Effector memory CD4-positive, alpha-beta T cell (primary cell): ENCODE measurements around the gene CRACR2A.
A peak's percentile ranks its signal among the peaks of the same experiment; 100 is the strongest.

Experiments
- DNase-seq, 3 donors: peaks; one replicate each; pipeline ENCODE4 v3.0.0-alpha.2; 2020
- H3K27ac ChIP-seq: 2 replicates; pipeline ENCODE4 v1.7.0; 2013; ENCODE audit warnings: mild to moderate bottlenecking, low read length, moderate library complexity; ENCODE audit not compliant: insufficient read depth, poor library complexity, severe bottlenecking
- H3K27me3 ChIP-seq: replicated peaks from 2 replicates; pipeline ENCODE4 v1.7.0; 2013; ENCODE audit warnings: mild to moderate bottlenecking, low read length; ENCODE audit not compliant: insufficient read depth, control insufficient read depth, poor library complexity, severe bottlenecking
- H3K36me3 ChIP-seq: 2 replicates; pipeline ENCODE4 v1.7.0; 2013; ENCODE audit warnings: mild to moderate bottlenecking, low read length, moderate library complexity; ENCODE audit not compliant: control insufficient read depth, insufficient read depth
- H3K4me1 ChIP-seq: 2 replicates; pipeline ENCODE4 v1.7.0; 2013; ENCODE audit warnings: low read length, mild to moderate bottlenecking; ENCODE audit not compliant: control insufficient read depth, insufficient read depth, poor library complexity, severe bottlenecking
- H3K4me3 ChIP-seq: 2 replicates; pipeline ENCODE4 v1.7.0; 2013; ENCODE audit warnings: low read length, low read depth, mild to moderate bottlenecking; ENCODE audit not compliant: insufficient read depth, poor library complexity, severe bottlenecking
- H3K9me3 ChIP-seq: 2 replicates; pipeline ENCODE4 v1.7.0; 2013; ENCODE audit warnings: mild to moderate bottlenecking, low read length, moderate library complexity; ENCODE audit not compliant: control insufficient read depth
- total RNA-seq, 3 donors: gene quantifications; one replicate each; lab custom pipeline; 2026; lab: John Stamatoyannopoulos, UW

Gene CRACR2A, protein sequence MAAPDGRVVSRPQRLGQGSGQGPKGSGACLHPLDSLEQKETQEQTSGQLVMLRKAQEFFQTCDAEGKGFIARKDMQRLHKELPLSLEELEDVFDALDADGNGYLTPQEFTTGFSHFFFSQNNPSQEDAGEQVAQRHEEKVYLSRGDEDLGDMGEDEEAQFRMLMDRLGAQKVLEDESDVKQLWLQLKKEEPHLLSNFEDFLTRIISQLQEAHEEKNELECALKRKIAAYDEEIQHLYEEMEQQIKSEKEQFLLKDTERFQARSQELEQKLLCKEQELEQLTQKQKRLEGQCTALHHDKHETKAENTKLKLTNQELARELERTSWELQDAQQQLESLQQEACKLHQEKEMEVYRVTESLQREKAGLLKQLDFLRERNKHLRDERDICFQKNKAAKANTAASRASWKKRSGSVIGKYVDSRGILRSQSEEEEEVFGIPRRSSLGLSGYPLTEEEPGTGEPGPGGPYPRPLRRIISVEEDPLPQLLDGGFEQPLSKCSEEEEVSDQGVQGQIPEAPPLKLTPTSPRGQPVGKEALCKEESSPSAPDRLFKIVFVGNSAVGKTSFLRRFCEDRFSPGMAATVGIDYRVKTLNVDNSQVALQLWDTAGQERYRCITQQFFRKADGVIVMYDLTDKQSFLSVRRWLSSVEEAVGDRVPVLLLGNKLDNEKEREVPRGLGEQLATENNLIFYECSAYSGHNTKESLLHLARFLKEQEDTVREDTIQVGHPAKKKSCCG
- 42.2 to 64.7 (median 54.3) reads per million in 3 donors for total RNA-seq

DNA sequence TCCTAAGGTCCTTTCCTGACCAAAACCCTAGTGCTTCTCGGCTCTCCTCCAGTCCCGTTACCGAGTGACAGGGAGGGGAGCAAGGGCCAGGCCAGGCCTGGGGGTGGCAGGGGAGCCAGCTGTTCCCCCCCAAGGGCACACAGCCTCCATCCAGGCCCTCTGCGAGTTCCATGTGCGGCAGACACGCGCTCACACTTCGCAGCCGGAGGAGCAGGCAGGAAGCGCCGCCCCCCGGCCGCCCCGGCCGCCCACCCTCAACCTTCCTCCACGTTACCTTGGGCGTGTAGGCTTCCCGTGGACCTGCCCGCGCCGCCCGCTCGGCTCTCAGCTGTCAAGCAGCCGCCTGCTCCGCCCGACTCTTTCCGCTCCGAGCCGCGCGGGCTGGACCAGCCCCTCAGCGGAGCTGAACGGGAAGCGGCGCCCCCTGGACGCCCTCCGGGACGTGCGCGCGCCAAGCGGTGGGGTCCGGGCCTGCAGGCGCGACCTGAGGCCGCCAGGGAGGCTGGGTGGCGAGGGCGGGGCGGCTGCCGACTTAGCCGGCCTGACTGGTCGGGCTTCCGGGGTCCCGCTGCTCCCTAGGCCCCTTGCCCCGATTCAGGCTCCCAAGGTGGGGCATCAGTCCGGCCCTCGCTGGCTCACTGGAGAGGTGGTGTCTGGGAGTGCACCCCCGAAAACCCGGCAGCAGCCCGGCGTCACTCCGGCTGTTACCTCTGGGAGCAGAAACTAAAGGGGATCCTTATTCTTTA lies at the start of gene CRACR2A:
TSS of gene CRACR2A (minus strand) at position 369 of the 746 bp plus-strand sequence. CDS start 56,110 bp downstream, outside the sequence.
- H3K4me1 ChIP-seq, result peaks cover 44% of the 10 kb centered on the region
- H3K36me3 ChIP-seq, result no peaks in the 10 kb centered on the region
- peak; percentile 66 to 73 (median 71) for DNase-seq
- no peaks in the 10 kb centered on the region for H3K27me3 ChIP-seq
- H3K4me3 ChIP-seq, result peak within 1 kb of the TSS; percentile 72
- H3K27ac ChIP-seq, result peak within 1 kb of the TSS; percentile 93
- H3K9me3 ChIP-seq, result no peaks in the 10 kb centered on the region

DNA sequence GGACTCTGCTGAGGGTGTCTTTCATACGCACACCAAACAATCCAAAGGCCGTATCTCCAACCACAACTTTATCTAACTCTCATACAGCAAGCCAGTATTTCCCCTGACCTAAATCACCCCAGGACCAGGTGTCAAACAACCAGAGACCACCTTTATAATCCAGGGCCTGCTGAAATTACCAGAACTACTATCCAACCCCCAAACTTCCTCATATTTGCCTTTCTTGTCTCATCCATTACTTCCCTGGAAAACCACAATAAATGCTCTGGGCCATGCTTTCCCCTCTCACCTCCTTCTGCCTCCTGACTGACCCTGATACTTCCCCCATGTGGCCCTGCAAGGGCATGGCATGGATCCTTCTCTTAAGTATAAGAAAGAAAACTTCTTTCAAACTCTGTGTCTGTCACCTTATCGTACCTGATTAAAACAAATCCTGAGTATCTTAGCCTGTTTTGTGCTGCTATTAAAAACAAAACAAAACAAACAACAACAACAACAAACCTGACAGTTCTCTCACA lies 44.7 kb upstream of the CRACR2A start:
- Histone ChIP-seq H3K36me3 (no peaks in the 10 kb centered on the region), H3K27me3 (no peaks in the 10 kb centered on the region), H3K27ac (no peak overlapping the region), H3K9me3 (no peaks in the 10 kb centered on the region), H3K4me1 (no peaks in the 10 kb centered on the region), H3K4me3 (no peak overlapping the region)
- no peak for DNase-seq

DNA sequence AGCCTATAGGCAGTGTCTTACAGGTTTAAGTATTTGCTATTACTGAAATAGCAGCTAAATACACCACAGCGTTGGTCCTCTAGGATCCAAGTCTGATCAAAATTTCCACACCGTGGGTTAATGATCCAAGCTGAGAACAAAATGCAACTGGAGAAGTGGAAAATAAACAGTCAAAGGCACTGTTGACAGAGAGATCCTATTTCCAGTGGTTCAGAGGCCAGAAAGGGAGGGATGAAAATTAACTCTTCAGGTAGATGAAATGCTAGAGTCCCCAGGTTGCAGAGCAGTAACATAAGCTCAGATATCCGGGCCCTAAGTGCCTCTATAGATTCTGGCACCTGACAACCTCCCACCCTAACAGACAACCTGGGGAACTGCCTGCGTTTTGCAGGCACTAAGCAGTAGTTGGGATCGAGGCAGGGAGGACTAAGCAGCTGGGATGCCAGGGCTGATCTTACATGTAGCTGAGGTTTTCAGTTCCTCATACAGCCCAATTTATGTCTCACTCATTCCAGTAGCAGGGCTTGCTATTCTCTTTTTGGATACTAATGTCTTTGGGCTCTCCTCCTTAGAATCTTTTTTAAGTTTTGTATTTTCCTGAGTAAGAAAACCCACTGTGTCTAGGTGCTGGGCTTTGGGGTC lies 42.7 kb upstream of the CRACR2A start:
- Histone ChIP-seq H3K4me3 (no peak overlapping the region), H3K36me3 (no peaks in the 10 kb centered on the region), H3K9me3 (no peaks in the 10 kb centered on the region), H3K4me1 (no peaks in the 10 kb centered on the region), H3K27ac (no peak overlapping the region), H3K27me3 (no peaks in the 10 kb centered on the region)
- DNase-seq, result no peak

DNA sequence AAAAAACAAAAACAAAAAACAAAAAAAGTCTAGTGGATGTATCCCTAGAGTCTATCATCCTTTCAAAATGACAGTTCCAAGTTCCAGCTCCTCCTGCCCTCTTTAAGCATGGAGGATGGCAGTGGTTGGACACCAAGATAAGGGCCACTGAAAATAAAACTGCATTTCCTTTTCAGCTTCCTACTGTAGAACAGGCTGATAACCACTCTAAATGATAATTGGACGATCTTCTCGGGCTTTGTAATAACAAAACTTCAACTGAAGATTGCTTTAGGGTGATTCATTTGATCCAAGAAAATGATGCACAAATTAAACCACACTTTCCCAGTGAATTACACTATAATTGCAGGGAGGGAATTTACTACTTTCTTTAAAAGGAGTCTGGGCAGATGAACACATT lies 42.2 kb upstream of the CRACR2A start:
- DNase-seq, result no peak

DNA sequence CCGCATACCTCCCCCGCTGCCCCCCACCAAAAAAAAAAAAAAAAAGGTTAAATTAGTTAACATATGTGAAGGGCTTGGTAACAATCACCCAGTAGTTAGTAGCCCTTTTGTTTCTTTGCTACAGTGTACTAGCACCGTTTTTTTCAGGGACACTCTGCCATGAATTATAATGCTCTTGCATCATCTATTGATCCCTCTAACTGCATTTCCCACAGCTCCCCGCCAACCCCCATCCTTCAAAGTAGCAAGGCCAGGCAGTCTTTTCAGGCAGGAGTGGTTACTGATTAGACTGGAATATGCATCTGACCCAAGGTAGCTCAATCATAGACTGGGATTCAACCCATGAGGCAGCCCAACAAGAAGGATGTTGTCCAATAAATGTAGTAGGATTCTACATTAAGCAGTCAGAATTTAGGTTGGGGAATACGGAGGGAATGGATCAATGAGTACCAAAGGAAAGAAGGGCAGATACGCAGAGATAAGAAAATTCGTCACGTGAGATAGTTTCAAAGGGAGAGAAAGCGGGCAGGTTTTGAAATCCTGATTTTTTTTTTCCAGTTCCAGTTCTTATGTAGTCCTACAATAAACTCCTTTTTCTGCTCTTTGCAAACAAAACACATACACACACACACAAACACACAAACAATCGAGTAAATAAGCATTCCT lies 39.8 kb upstream of the CRACR2A start:
- Histone ChIP-seq H3K4me3 (no peak overlapping the region), H3K9me3 (no peaks in the 10 kb centered on the region), H3K4me1 (no peaks in the 10 kb centered on the region)

More for the DNA sequence above, 42.2 kb upstream of the CRACR2A start:
- Histone ChIP-seq H3K9me3 (no peaks in the 10 kb centered on the region), H3K27ac (no peak overlapping the region), H3K4me3 (no peak overlapping the region), H3K27me3 (no peaks in the 10 kb centered on the region), H3K36me3 (no peaks in the 10 kb centered on the region), H3K4me1 (no peaks in the 10 kb centered on the region)

DNA sequence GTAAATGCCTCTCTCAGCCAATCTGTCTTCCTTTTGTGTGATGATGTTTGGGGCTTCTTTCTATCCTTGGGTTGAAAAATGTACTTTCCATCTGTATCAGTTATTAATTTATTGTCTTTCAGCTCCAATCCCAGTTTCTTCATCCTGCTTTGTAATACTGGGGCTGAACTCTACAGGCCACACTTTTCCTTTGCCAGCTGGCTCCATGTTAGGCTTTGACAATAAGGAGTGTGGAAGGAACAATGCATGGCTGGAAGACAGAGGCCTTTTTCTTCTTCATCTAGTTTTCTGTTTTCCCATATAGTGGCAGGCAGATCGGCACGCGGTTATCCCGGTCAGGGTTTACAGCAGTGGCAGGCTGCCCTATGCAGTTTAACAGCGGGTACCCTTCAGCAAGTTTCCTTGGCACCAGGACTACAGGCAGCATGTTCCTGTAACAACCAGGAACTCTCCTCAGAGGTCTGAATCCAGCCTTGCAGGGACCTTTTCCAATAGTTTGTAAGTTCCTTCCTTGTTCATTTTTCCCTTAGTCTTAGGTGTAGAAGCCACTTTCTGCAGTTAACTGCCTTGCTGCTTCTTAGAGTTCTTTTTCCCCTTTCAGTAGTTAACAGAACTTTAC lies 38.5 kb upstream of the CRACR2A start:
- no peaks in the 10 kb centered on the region for H3K27me3 ChIP-seq
- H3K9me3 ChIP-seq, result no peaks in the 10 kb centered on the region
- no peaks in the 10 kb centered on the region for H3K36me3 ChIP-seq
- DNase-seq, result no peak
- no peak overlapping the region for H3K27ac ChIP-seq
- H3K4me3 ChIP-seq, result no peak overlapping the region
- no peaks in the 10 kb centered on the region for H3K4me1 ChIP-seq

More for the DNA sequence above, 39.8 kb upstream of the CRACR2A start:
- Histone ChIP-seq H3K36me3 (no peaks in the 10 kb centered on the region), H3K27ac (no peak overlapping the region), H3K27me3 (no peaks in the 10 kb centered on the region)
- DNase-seq, result no peak

DNA sequence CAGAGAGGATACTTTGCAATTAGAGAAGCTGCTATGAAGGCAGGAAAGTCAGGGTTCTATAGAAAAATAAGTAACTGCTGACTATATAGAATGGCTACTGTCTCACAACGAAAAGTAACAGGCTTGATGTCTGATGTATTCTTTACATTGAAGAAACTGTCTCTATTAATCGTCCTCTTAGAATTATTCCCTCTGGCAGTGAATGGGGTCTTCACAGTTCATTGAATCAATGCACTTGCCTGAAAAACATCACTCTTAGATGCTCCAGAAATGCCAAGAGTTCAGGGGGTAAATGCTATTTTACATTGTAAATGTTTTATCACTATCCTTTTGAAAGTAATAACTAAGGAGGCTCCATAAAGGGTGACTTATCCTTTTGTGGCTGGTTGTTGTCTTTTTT lies 37.7 kb upstream of the CRACR2A start:
- DNase-seq, result no peak
- Histone ChIP-seq H3K4me3 (no peak overlapping the region), H3K27ac (no peak overlapping the region), H3K9me3 (no peaks in the 10 kb centered on the region), H3K4me1 (no peaks in the 10 kb centered on the region), H3K27me3 (no peaks in the 10 kb centered on the region), H3K36me3 (no peaks in the 10 kb centered on the region)

DNA sequence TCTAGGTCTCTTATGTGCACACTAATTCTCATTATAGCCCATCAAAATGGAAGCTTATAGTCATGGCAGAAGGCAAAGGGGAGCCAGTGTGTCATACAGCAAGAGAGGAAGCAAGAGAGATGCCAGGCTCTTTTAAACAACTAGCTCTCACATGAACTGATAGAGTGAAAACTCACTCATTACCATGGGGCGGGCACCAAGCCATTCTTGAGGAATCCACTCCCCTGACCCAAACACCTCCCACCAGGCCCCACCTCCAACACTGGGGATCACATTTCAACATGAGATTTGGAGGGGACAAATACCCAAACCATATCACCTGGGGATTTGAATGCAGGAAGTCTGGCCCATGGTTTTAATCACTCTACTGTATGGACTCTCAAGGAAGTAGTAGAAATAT lies 36.9 kb upstream of the CRACR2A start:
- no peaks in the 10 kb centered on the region for H3K27me3 ChIP-seq
- no peaks in the 10 kb centered on the region for H3K4me1 ChIP-seq
- DNase-seq, result no peak
- H3K9me3 ChIP-seq, result no peaks in the 10 kb centered on the region
- H3K4me3 ChIP-seq, result no peak overlapping the region
- no peak overlapping the region for H3K27ac ChIP-seq
- H3K36me3 ChIP-seq, result no peaks in the 10 kb centered on the region
